GM18502 (cell line): Measurements from ENCODE around the gene ZC3H12C.
"Not testable (repeated sequence)": the region's sequence is repeated elsewhere in the genome, so short reads cannot be mapped to it uniquely, and the experiment has no call there.

ENCODE experiments used
- ATAC-seq: cut with Tn5 transposase; IDR thresholded peaks from one replicate; pipeline ENCODE4 v1.9.1; 2021; ENCODE audit warnings: mild to moderate bottlenecking; ENCODE audit not compliant: unreplicated experiment, poor library complexity

ZC3H12C gene

DNA sequence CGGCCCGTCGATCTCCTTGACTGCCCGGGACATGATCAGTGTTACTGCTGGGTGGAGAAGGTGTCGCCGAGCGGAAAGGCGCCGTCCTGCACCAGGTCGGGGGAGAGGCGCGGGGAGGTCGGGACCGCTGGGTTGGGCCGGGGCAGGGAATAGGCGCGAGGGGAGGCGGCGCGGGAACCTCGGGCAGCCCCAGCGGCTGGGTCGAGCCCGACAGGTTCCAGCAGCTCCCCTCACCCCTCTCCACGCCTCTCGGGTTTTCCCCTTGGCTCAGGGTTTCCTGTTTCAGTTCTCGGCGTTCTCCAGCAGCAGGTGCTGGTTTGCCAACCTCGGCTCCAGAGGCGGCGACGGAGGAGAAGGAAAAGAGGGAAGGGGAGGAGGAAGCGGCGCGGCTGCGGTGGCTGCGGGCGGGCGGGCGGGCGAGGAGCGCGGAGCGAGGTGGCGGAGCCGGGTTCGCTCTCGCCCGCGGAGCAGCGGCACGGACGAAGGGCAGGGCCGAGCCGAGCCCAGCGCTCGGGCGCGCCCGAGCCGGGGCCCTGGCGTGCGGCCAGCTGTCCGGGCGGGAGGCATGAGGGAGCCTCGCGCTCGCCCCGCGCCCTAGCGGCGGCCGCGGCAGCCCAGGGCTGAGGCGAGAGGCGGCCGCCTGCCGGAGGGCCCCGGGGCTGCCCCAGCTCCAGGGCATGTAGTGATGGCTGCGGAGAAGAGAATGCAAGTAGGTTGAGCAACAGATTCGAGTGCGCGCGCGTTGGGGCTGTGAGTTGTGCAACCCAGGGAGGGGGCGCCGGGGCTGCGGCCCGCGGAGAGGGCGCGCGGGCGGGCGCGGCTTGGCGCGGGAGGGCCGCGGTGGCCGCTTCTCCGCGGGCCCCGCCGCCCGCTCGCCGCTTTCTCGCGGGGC, at the start of gene ZC3H12C:
TSS of gene ZC3H12C (plus strand) at position 878 of the 892 bp plus-strand sequence. CDS start 20 bp downstream, outside the sequence.
- ATAC-seq, result peak; percentile 69

DNA sequence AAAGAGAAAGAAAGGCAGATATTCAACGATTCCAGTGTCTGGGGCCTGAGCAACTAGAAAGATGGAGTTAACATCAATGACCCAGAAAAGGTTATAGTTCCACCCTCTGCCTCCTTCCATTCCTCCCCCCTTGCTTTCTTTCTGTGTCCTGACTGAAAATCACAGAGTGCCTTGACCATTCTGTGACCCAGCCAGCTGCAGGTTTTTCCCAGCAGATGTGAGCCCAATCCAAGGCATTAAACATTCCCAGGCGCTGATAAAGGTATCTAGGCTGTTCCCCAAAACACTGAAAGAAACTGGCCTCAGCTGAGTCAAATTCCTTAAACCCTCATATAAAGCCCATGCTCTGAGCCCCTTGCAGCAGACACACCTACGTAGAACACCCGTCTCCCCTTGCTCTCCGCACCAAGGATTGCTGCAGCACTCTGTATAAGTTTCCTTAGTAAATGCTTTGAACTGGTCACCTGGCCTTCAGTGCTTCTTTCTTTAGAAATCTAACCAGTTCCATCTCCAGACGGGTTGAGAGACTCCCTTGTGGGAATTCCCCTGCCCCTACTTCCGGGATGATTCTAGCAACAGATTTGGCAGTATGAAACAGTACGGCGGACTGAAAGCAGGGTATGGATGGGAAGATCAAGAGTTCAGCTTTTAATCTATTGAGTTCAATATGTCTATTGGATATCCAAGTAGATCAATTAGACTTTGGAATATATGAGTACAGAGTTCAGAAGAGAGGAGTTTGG, 48.8 kb upstream of the ZC3H12C start:
- ATAC-seq, result no peak

DNA sequence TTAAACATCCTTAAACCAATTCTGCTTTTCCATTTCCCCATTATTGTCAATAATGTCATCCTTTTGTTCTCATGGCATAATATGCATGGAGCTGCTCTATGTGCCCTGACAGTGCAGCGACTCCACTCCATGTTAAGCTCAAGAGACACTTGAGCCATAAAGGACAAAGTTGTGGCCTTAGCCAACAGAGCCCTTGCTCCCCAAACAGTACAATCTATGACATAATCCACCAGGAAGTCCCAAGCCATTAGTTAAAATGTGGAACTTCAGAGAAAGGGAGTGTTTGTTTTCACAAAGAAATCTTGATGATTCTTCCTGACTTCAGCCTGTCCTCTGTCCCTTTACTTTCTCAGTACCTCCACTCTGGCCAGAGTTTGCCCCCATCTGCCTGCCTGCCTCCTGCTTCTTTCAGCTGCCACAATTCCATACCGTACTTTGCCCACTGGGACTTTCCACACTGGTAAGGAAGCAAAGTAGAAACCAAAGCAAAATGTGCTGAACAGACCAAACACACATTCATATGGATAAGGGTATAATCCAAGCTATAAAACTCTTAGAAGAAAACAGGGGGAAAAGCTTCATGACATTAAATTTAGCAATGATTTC, 46.3 kb upstream of the ZC3H12C start:
- no peak for ATAC-seq

DNA sequence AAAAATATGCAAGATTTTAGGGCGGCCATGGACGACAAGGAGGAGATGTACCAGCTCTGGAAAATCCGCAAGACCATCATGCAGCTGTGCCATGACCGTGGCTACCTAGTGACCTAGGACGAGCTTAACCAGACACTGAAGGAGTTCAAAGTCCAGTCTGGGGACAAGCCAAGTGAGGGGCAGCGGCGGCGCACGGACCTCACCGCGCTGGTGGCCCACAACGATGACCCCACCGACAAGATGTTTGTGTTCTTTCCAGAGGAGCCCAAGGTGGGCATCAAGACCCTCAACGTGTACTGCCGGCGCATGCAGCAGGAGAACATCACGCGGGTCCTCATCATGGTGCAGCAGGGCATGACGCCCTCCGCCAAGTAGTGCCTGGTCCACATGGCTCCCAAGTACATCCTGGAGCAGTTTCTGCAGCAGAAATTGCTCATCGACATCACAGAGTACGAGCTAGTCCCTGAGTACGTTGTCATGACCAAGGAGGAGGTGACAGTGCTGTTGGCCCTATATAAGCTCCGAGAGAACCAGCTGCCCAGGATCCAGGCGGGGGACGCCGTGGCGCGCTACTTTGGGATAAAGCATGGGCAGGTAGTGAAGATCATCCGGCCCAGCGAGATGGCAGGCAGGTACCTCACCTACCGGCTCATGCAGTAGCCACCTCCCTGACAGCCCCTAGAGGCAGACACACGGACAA, 43.5 kb upstream of the ZC3H12C start:
- no peak for ATAC-seq

DNA sequence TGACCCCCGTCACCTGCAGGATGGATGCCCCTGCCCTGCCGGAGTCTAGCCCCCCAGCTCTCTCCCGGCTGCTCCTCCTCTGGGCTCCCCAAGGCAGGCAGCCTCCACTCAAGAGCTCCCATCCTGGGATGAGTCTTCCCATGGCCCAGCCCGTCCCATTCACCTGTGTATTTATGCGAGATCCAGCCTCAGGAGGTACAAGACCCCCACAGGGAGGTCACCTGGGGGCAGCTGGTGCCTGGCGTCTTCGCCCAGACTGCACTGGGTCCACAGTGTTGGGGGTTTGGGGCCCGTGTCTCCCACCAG, 43.0 kb upstream of the ZC3H12C start:
- ATAC-seq, result no peak

DNA sequence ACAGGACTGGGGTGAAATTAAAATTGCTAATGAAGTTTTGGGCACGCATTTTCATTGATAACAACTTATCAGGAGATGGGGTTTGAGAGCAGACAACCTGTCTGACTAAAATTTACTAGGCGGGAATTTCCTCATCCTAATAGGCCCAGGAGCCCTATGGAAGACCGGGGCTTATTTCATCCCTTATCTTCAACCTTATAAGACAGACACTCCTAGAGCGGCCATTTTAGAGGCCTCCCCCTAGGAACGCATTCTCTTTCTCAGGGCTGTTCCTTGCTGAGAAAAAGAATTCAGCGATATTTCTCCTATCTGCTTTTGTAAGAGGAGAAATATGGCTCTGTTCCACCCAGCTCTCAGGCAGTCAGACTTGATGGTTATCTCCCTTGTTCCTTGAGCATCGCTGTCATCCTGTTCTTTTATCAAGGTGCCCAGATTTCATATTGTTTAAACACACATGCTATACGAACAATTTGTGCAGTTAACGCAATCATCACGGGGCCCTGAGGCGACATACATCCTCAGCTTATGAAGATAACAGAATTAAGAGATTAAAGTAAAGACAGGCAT, 39.3 kb upstream of the ZC3H12C start:
- no peak for ATAC-seq

DNA sequence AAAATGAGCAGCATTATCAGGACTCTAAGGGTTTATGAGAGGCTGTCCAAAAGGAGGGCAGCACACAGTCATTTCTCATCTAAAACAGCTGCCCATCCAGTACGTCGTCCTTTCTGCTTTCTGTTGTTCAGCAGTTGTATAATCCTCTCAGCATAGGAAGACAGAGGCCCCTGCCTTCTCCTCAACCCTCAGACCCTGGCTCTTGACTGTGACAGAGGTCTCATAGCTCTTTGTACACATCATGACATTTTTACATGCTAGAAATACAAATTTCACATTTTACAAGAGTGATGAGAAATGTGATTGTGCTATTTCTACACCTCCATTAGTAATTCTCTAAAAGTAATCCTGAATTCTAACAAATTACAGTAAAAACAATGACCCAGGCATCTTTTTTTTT, 36.2 kb upstream of the ZC3H12C start:
- no peak for ATAC-seq

DNA sequence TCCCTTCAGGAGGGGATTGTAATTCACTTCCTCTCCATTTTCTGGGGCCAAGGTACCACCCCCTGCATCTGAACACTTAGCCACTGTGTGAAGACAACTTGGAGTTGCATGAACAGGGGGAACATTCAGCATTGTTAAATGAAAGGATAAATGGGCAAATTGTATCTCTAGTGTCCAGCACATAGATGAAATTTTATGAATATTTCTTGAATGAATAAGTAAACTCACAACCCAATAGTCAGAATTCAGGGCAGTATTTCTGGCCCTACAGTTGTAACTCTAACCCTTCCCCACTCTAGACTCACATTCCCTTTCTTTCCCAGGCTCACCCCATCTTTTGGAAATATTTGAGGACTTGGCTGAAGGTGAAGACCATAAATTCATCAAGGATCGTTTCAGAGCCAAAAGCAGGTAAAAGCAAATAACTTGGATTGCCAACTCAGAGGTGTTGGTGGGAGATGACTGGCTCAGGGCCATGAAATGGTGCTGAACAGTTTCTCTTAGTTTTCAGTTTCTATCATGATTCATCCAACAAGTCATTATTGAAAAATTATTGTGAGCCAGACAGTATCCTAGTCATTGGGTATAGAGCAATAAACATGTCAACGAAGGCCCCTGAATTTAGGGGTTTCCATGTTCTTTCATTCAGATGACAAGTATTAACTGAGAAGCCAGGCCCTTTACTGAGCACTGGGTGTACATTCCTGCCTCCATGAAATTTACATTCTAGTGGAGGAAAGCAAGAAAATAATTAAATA, 33.3 kb upstream of the ZC3H12C start:
- ATAC-seq, result no peak

DNA sequence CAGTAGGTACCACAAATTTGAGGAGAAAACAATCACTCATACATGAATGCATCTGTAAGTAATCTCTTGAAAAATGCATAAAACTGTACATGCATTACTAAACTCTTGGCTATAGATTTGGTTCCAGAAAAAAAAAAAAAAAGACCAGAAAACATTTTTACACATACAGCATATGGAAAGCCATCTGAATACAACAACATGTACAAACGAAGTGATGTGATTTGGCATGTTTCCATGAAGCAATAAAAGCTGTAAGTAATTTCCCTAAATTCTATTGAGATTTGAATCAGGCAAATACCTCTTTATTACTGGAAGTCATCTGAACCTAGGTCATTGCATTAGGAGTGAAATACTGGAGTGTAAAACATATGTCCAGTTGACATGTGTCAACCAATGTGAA, 31.9 kb upstream of the ZC3H12C start:
- ATAC-seq, result no peak

DNA sequence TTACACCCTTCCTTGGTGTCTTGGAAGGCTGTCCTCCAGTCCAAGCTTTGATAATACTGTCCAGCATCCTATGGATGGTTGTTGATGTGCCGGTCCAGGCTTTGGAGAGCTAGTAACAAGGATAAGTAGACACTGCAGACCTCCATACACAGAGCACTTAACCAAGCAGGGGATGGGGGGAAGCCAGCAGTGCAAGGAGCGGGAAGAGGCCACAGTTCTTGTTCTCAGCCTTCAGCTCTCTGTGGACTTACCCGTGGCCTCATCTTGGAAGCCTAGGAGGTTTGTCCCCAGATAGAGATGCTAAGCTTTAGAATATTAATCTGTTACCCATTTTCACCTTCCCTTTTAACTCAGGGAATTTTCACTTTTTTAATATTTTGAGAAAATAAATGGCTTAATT, 30.9 kb upstream of the ZC3H12C start:
- no peak for ATAC-seq

DNA sequence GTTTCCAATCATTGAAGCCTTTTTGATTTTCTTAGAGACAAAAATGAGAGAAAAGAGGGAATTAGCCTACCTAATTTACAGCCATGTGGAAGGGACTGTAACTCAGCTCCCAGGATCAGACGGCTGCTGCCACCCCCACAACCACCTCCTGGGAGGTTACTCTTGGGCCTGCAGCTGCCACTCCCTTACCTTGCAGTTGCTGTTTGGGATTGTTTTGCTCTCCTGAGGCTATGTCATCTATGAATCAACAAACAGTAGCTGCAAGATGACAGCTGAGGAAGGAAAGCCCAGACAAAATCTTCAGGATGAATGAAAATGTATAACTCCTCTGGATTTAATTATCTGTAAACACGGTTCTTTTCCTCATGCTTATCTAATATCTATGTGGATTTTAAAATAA, 28.0 kb upstream of the ZC3H12C start:
- ATAC-seq, result no peak

DNA sequence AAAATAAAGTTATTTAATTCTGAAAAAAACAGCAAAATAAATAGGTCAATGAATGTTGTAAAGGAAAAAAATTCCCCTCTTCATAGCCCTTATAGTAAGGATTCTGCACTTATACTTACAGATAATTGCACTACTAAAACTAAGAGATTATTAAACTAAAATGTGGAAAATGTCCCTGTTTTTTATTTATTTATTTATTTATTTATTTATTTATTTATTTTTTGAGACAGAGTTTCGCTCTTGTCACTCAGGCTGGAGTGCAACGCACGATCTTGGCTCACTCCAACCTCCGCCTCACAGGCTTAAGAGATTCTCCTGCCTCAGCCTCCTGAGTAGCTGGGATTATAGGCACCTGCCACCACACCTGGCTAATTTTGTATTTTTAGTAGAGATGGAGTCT, 25.2 kb upstream of the ZC3H12C start:
- ATAC-seq, result not testable (repeated sequence)

DNA sequence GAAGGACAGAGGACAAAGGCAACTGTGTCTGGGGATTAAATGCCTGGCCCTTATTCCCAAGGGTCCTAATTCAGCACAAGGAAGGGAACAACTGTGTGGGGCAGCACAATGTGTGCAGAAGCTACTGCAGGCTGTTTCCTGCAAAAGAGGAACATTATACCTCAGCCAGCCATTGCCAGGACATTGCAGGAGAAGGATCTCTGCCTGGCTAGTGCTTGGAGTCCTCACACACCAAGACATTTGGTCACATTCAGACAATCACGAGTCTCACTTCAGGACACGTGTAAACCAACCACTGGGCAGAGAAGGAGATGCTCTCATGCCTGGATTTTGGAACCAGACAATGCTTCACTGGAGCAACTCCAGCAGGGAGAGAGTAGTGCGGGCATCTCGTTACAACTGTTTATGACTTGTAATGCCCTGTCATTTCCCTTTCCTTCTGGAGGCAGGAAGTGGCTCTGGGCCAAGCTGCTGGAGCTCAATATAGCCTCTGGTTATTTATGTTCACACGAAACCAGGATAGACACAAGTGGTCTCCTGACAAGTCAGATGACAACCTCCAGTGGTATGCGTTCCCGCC, 23.9 kb upstream of the ZC3H12C start:
- no peak for ATAC-seq

DNA sequence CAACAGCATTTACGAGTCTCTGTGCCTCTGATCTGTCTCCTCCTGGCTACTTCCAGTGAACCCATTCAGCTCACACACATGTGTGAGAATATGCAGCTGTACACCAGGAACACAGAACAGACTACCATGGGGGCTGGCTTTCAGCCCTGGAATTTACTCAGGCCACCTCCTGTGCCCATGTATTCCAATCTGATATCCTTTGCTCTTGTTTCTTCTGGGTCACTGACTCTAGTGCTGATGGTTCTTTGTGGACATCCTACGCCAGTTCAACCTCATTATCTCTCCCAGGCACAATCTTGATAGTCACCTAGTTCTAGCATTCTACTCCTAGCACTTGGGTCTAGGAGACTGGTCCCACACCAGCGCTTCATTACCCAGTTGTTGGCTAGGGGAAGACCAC, 23.0 kb upstream of the ZC3H12C start:
- ATAC-seq, result no peak

DNA sequence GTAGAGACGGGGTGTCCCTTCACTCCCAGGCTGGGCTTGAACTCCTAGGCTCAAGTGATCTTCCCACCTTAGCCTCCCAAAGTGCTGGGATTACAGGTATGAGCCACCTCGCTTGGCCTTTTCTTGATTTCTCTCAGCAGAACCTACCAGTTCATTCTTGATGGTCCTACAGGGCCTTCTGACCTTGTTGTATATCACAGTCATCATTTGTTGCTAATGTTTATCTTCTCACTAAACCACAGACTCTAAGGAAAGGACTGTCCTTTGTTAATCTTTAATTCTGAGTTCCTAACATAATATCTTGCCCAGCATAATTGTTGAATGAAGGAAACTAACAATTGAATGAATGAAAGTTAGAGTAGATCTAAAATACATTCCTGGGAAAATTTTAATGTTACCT, 22.0 kb upstream of the ZC3H12C start:
- ATAC-seq, result no peak

DNA sequence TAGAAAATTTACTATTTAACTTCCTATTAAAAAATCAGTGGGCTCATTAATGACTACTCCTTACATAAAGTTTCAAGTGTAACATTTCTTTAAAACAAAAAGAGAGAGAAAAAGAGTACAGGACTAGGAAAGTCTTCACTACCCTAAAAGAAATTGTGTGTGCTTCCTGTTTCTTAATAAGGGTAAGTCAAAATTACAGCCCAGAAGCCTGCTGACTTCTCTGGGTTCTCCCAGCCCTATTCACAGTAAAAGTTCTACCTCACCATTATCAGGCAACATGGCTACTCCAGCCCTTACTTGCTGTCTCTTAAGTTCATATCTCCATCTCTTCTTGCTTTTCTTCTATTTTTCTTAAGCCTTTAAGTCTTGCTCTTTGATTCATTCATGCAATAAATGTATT, 20.3 kb upstream of the ZC3H12C start:
- ATAC-seq, result no peak

DNA sequence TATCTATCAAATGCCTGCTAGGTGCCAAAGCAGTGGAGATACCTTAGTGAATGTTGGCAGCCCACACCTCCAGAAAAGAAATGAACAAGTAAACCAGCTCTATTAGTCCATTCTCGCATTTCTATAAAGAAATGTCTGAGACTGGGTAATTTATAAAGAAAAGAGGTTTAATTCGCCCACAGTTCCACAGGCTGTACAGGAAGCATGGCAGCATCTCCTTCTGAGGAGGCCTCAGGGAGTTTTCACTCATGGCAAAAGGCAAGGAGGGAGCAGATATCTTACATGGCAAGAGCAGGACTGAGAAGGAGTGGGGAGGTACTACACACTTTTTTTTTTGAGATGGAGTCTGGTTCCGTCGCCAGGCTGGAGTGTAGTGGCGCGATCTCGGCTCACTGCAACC, 18.7 kb upstream of the ZC3H12C start:
- no peak for ATAC-seq

DNA sequence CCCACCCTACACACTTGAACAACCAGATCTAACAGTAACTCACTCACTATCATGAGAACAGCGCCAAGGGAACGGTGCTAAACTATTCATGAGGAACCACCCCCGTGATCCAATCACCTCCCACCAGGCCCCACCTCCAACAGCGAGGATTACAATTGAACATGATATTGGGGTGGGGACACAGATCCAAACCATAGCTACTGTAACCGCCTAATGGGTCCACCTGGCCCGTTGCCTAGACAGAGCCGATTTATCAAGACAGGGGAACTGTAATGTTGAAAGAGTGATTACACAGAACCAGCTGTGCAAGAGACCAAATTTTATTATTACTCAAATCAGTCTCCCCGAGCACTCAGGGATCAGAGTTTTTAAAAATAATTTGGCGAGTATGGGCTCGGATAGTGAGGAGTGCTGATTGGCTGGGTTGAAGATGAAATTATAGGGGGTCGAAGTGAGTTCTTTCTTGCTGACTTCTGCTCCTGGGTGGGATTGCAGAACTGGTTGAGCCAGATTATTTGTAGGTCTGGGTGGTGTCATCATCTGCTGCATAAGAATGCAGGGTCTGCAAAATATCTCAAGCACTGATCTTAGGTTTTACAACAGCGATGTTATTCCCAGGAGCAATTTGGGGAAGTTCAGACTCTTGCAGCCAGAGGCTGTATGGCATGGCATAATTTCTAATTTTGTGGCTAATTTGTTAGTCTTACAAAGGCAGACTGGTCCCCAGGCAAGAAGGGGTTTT, 17.9 kb upstream of the ZC3H12C start:
- ATAC-seq, result no peak

DNA sequence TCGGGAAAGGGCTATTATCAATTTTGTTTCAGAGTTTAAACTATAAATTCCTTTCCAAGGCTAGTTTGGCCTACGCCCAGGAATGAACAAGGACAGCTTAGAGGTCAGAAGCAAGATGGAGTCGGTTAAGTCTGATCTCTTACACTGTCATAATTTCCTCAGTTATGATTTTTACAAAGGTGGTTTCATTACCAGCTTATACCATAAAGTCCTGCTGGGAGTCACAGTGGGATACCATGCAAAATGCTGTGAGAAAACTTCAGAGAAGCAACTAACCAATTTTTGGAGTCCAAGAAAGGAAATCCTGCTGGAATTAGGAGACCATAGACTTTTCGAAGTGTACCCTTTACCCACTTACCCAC, 17.4 kb upstream of the ZC3H12C start:
- no peak for ATAC-seq
